PC-3 (cell line): ENCODE measurements around the gene LLGL2. TPM values are rescaled to one million over a fixed set of nuclear protein-coding genes. Genes with fewer than 3 reads are reported as not detected.

Source experiments
- ATAC-seq: fragments of 200-7000 bp; cut with Tn5 transposase; 2 replicates; pipeline ENCODE4 v1.9.1; 2020; ENCODE audit warnings: mild to moderate bottlenecking, moderate library complexity
- BruUV-seq: library from RNA; stranded (reverse); fragments of 400-500 nt; replicated peaks from 2 replicates; lab custom pipeline; 2021; lab: Mats Ljungman, UMichigan
- CTCF ChIA-PET: fragments of 300-600 bp; sonication (Branson Sonifier 250); formaldehyde crosslinking; loops from one replicate; lab custom pipeline; 2022; ENCODE audit warnings: antibody characterized with exemption; lab: Charles Lee
- POLR2A ChIA-PET: fragments of 300-600 bp; sonication (Branson Sonifier 250); formaldehyde crosslinking; loops from one replicate; lab custom pipeline; 2022; ENCODE audit warnings: antibody characterized with exemption; ENCODE audit not compliant: unreplicated experiment; lab: Charles Lee
- DNase-seq: peaks from one replicate; pipeline ENCODE4 v3.0.0-alpha.2; 2015
- H2AFZ ChIP-seq: fragments of 300-600 bp; sonication (generic); 2 replicates; pipeline ENCODE4 v1.6.0; 2016; ENCODE audit warnings: antibody characterized with exemption, low read length
- H3F3A ChIP-seq: fragments of 300-600 bp; sonication (generic); one replicate; pipeline ENCODE4 v1.6.0; 2017; ENCODE audit warnings: antibody characterized with exemption, low read length, control low read depth, mild to moderate bottlenecking; ENCODE audit not compliant: unreplicated experiment
- H3K27ac ChIP-seq: fragments of 300-600 bp; sonication (generic); 2 replicates; pipeline ENCODE4 v1.5.1; 2016; ENCODE audit warnings: mild to moderate bottlenecking, low read length
- H3K27me3 ChIP-seq: fragments of 300-600 bp; sonication (generic); 2 replicates; pipeline ENCODE4 v1.6.1; 2016; ENCODE audit warnings: low read length, mixed read lengths
- H3K36me3 ChIP-seq: fragments of 300-600 bp; sonication (generic); 2 replicates; pipeline ENCODE4 v1.6.1; 2016; ENCODE audit warnings: low read depth, mixed run types, low read length, mixed read lengths
- H3K4me1 ChIP-seq: fragments of 300-600 bp; sonication (generic); 2 replicates; pipeline ENCODE4 v1.5.1; 2016; ENCODE audit warnings: low read length; ENCODE audit not compliant: insufficient read depth
- H3K4me2 ChIP-seq: fragments of 300-600 bp; sonication (generic); 2 replicates; pipeline ENCODE4 v1.6.0; 2016; ENCODE audit warnings: low read length
- H3K4me3 ChIP-seq: fragments of 300-600 bp; sonication (generic); 2 replicates; pipeline ENCODE4 v1.5.1; 2016; ENCODE audit warnings: mild to moderate bottlenecking, low read length, mixed read lengths
- H3K79me2 ChIP-seq: fragments of 300-600 bp; sonication (generic); 2 replicates; pipeline ENCODE4 v1.6.1; 2017; ENCODE audit warnings: low read length, mixed read lengths
- H3K9ac ChIP-seq: fragments of 300-600 bp; sonication (generic); 2 replicates; pipeline ENCODE4 v1.6.0; 2016; ENCODE audit warnings: mild to moderate bottlenecking, low read length
- H3K9me2 ChIP-seq: fragments of 300-600 bp; sonication (generic); replicated peaks from 2 replicates; pipeline ENCODE4 v1.6.1; 2016; ENCODE audit warnings: mixed run types, low read length, mixed read lengths
- H3K9me3 ChIP-seq: fragments of 300-600 bp; sonication (generic); 2 replicates; pipeline ENCODE4 v1.6.1; 2016; ENCODE audit warnings: low read length, mixed read lengths
- H4K20me1 ChIP-seq: fragments of 300-600 bp; sonication (generic); 2 replicates; pipeline ENCODE4 v1.6.1; 2016; ENCODE audit warnings: low read length, mixed read lengths
- EZH2 ChIP-seq: fragments of 300-600 bp; sonication (generic); IDR thresholded peaks from one replicate; pipeline ENCODE4 v1.6.1; 2017; ENCODE audit warnings: antibody characterized with exemption, mild to moderate bottlenecking, low read length; ENCODE audit not compliant: unreplicated experiment
- EZH2phosphoT487 ChIP-seq: fragments of 300-600 bp; sonication (generic); IDR thresholded peaks from 2 replicates; pipeline ENCODE4 v1.6.1; 2018; ENCODE audit warnings: mild to moderate bottlenecking, antibody characterized with exemption, low read length, borderline replicate concordance
- intact Hi-C: fragments of 100-400 bp; cut with micrococcal nuclease; formaldehyde crosslinking; loops from 2 replicates; pipeline ENCODE4 v1.9.0; 2023
- total RNA-seq: library from RNA; depleted of rRNA; stranded (reverse); fragments of >200 nt; gene quantifications from 2 replicates; pipeline ENCODE4 v1.2.3, GENCODE V29; 2014
- TF ChIP-seq, protein P1 (sequence below): fragments of 300-600 bp; sonication (generic); conservative IDR thresholded peaks from 2 replicates; pipeline ENCODE4 v1.5.1; 2017; ENCODE audit warnings: antibody characterized with exemption, low read depth, mild to moderate bottlenecking, low read length

The LLGL2 gene
- total RNA-seq, 1 experiment from 2014 or later = 92.9 TPM

DNA sequence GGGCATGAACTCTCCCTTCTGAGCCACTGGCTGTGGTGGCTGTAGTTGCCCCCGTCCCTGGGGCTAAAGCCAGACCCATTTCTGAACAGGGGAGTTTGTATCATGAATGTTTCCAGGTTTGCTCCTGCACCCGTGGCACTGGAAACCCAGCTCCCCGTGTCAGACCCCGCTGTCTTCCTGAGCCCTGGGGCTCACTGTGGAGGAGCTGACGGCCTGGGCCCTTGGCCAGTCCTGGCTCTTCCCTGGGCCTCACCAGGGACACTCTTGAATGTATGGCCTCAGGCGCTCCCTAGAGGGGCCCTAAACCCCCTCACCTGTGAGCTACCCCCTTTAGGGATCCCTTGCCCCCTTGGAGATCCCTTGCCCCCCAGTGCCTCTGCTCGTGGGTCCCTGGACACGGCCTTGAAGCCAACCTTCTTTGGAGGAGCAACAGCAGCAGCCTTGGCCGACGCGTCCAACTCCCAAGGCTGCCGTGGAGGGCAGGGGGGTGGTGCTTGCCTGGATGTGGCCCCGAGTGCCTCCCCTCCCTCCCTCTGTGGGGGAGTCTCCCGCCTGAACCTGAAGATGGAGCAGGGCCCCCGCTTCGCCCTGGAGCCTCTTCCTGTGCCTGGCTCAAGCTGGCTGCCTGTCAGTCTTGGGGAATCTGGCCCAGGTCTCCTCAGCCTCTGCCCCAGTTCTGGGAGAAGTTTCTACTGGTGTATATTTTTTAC lies 26.0 kb upstream of the LLGL2 start:
- intact Hi-C loops = no loop called here
- H3K36me3 ChIP-seq = peaks cover 22% of the 10 kb centered on the region; the same call in 1 of the 2 replicates
- TSS peak; percentile 38 for BruUV-seq
- no peaks in the 10 kb centered on the region for H3K9me3 ChIP-seq
- H3K4me1 ChIP-seq = no peaks in the 10 kb centered on the region
- H2AFZ ChIP-seq = no peak overlapping the region
- no peak overlapping the region for H3K4me3 ChIP-seq
- ATAC-seq = no peak
- H3K9me2 ChIP-seq = no peaks in the 10 kb centered on the region
- no peak for DNase-seq
- H3K4me2 ChIP-seq = no peak overlapping the region
- no peaks in the 10 kb centered on the region for H4K20me1 ChIP-seq
- ChIA-PET CTCF (no interaction called here), POLR2A (interaction anchor here (0.5 kb wide), 1 partner anchor 51 kb away, joined by 3 read pairs; no protein-coding TSS in a partner anchor)
- H3F3A ChIP-seq = no peaks in the 10 kb centered on the region
- H3K27ac ChIP-seq = no peak overlapping the region
- TF ChIP-seq EZH2 (no peak), EZH2phosphoT487 (no peak)
- TF ChIP-seq, protein P1, sequence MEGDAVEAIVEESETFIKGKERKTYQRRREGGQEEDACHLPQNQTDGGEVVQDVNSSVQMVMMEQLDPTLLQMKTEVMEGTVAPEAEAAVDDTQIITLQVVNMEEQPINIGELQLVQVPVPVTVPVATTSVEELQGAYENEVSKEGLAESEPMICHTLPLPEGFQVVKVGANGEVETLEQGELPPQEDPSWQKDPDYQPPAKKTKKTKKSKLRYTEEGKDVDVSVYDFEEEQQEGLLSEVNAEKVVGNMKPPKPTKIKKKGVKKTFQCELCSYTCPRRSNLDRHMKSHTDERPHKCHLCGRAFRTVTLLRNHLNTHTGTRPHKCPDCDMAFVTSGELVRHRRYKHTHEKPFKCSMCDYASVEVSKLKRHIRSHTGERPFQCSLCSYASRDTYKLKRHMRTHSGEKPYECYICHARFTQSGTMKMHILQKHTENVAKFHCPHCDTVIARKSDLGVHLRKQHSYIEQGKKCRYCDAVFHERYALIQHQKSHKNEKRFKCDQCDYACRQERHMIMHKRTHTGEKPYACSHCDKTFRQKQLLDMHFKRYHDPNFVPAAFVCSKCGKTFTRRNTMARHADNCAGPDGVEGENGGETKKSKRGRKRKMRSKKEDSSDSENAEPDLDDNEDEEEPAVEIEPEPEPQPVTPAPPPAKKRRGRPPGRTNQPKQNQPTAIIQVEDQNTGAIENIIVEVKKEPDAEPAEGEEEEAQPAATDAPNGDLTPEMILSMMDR = no peak
- no peaks in the 10 kb centered on the region for H3K27me3 ChIP-seq
- H3K79me2 ChIP-seq = no peaks in the 10 kb centered on the region
- H3K9ac ChIP-seq = no peak overlapping the region

DNA sequence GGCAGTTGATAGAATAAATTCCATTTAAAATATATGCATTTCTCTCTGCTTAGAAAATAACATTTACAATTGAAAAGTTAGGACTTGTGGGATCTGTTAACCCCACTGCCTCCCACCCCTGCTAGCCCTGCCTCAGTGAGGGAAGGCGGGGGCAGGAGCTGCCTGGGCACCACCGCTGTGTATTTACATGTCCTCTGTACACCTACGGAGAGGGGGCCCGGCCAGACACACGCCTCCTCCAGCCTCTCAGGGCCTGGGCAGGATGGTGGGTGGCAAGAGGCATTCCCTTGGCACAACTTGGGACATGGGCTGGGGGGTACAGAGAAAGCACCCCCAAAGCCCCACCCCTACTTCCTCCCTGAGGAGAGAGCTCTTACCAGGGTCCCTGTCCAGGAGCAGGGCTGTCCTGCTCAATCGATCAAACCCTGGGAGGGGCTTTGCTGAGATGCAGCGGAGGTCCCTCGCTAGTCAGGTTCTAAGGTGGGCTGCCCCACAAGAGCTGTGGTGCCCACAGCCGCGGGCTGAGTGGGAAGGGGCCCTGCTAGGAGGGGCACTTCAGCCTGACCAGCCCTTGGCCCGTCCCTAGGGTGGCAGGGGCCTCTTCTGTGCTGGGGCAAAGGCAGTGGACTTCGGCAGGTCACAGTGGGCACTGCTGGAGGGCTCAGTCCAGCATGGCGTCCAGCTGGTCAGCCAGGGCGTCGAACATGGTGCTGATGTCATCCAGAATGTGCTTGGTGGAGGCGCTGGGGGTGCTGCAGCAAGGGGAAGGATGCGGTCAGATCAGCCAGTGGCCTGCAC lies 24.9 kb upstream of the LLGL2 start:
- ChIA-PET POLR2A (no interaction called here), CTCF (no interaction called here)
- peaks cover 22% of the 10 kb centered on the region; the same call in 1 of the 2 replicates for H3K36me3 ChIP-seq
- H3K4me1 ChIP-seq = no peaks in the 10 kb centered on the region
- no peaks in the 10 kb centered on the region for H3K9me2 ChIP-seq
- no peaks in the 10 kb centered on the region for H3K79me2 ChIP-seq
- ATAC-seq = no peak
- H4K20me1 ChIP-seq = no peaks in the 10 kb centered on the region
- no peak for DNase-seq
- no peak overlapping the region for H3K9ac ChIP-seq
- no peaks in the 10 kb centered on the region for H3K27me3 ChIP-seq
- intact Hi-C loops = no loop called here
- TF ChIP-seq EZH2 (no peak), EZH2phosphoT487 (no peak)
- TF ChIP-seq, protein P1 = no peak
- BruUV-seq = TSS peak; percentile 3
- no peaks in the 10 kb centered on the region for H3K9me3 ChIP-seq
- H2AFZ ChIP-seq = no peak overlapping the region
- no peaks in the 10 kb centered on the region for H3F3A ChIP-seq
- H3K4me3 ChIP-seq = no peak overlapping the region
- no peak overlapping the region for H3K27ac ChIP-seq
- no peak overlapping the region for H3K4me2 ChIP-seq
